Suppressor macrophage treated with lipopolysaccharide for 4 hours (primary cell): ENCODE data around the gene FLNC.

Experiments
- DNase-seq: peaks from one replicate; pipeline ENCODE4 v3.0.0-alpha.2; 2020

FLNC gene

DNA sequence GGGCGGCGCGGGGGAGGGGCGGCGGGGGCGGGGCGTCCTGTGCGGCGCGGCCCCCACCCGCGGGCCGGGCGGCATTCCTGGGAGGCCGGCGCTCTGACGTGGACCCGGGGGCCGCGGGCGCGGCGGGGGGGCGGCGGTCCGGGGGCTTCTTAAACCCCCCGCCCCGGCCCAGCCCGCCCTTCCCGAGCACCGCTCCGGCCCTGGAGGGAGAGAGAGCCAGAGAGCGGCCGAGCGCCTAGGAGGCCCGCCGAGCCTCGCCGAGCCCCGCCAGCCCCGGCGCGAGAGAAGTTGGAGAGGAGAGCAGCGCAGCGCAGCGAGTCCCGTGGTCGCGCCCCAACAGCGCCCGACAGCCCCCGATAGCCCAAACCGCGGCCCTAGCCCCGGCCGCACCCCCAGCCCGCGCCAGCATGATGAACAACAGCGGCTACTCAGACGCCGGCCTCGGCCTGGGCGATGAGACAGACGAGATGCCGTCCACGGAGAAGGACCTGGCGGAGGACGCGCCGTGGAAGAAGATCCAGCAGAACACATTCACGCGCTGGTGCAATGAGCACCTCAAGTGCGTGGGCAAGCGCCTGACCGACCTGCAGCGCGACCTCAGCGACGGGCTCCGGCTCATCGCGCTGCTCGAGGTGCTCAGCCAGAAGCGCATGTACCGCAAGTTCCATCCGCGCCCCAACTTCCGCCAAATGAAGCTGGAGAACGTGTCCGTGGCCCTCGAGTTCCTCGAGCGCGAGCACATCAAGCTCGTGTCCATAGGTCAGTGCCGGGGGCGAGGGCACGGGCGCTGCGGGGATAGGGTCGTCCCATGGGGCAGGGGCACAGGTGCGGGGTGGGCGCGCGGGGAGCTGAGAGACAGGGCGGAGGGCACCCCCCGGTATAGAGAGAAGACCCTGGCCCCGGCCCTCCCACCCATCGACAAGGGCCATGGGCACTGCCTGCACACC lies at the start of gene FLNC:
FLNC (plus strand) TSS at position 176 of the 947 bp plus-strand sequence; CDS start at position 408, 232 bp downstream.
- DNase-seq, result peak; percentile 27

DNA sequence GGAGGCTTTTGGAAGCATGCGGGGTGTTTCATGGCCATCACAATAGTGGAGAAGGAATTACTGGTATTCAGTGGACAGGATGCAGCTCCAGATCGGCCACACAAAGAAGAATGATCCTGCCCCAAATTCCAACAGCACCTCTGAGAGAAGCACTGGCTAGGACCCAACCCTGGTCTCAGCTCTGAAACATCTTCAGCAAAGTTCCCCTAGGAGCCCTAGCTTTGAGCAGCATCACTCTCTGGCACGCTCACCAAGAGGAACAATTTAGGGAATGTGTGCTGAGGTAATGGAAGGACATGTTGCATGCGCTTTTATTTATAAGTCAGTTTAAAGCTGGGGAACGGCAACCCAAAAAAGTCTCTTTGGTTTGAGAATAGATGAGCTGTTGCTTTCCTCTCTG lies 49.1 kb upstream of the FLNC start:
- DNase-seq, result no peak

GRCh38 chr7:128781851-128782250 lies 48.4 kb upstream of the FLNC start:
- DNase-seq, result no peak

DNA sequence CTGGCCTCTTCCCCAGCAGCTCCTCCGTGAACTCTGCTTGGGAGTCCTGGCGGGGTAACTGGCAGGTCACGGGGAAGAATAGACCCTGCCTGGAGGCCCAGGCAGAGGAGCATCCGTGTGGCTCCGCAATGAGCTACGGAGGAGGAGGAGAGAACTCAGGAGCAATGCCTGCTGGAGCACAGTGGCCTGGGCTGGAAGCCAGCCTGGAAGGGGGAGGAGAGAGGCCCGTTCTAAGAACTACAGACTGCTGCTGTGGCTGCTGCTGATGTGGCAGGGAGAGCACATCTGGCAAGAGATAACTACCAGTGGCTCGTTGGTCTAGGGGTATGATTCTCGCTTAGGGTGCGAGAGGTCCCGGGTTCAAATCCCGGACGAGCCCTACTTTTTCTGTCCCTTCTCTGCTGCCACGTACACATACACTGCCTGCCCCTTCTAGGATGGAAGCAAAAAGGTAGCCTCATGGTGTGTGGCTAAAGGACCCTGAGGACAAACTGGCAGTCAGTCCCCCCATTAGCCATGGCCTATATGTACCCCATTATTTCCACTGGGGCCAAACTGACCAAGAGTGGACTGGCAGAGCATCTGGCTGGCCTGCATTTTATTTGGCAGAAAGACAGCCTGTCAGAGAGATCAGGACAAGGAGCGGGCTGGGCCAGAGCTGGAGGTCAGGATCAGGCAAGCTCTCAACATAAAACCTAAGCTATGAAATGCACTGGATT lies 46.9 kb upstream of the FLNC start:
- peak; percentile 9 for DNase-seq

- peak; percentile 15 for DNase-seq
These were observed 44.5 kb upstream of the FLNC start for GRCh38 chr7:128785738-128786137.

DNA sequence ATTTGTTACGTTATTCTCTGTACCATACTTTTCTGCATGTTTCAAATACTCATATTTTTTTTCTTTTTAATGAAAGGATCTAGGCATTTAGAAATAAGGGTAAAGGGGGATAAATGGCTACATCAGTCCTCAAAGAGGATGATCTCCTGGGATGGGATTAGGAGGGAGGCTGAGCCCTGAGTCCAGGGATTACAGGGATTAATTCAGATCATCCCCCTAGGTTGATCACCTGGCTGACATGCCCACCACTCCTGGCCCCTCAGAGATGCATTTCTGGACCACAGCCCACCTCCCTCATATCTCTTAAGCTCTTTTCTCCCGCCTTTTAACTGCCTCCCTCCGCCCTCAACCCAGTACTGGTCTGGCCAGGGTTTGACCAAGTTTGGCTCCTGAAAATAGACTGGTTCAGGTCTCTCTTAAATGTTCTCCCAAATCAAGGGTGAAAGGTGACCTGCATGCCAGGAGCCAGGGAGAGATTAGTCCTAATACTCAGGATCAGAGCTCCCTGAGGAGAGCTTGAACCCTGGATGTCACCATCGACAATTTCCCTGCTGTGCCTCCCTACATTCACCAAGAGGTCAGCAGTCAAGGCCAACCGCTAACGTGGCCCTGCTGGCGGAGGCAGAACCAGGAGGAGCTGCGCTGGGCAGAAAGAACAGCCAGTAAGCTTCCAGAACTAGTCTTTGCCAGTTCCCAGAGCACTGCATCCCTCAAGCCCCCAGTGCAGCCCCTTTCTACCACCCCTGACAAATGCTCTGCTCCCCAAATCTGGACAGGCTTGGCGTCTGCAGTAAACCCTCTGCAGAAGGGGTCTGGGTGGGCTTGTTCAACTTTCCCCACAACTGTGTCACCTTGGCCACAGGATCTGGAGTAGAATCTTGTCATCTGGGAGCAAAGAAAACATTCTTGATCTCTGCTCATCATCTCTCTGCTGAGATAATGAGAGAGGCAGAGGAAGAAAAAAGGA lies 41.5 kb upstream of the FLNC start:
- DNase-seq, result no peak

GRCh38 chr7:128790315-128791041 lies 39.7 kb upstream of the FLNC start:
- DNase-seq, result no peak

DNA sequence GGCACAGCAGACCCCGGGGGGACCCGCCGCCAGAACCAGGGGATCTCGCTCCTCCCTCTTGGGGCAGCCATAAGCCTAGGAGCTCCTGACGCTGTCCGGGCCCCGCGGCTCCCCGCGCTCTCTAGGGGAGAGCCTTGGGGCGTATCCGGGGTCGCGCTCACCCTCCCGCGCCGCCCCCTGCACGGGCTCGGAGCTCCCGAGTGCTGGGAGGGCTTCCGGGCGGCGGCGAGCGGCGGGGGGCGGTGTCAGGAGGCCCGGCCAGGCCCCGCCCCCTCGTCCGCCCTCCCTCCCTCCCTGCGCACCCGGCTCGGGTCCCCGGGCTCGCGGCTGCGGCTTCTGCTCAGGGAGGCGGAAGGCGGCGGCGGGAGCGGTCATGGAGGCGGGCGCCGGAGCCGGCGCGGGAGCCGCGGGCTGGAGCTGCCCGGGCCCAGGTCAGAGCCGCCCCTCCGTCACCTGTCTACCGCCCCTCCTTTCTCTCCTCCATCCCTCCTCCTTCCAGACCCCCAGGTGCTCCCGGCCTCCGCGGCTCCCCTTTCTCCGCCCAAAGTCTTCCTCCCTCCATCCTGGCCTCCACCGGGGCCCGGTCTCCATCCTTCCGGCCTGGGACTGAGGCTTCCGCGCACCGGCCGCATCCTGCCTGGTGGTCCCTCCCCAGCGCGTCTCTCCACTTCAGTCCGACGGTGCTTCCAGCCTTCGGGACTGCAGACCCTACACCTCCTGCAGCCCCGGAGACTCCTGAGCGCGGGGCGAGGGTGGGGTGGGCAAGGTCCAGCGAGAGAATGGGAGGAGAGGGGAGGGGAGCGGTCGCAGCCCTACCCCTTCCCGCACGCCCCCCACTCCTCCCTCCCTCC lies 38.9 kb upstream of the FLNC start, which contains the start of gene CCDC136:
CCDC136 (plus strand) TSS at position 848 of the 851 bp plus-strand sequence. CDS start 444 bp downstream, outside the sequence.
- DNase-seq, result peak; percentile 70

GRCh38 chr7:128791972-128792327 lies 38.3 kb upstream of the FLNC start:
- no peak for DNase-seq

DNA sequence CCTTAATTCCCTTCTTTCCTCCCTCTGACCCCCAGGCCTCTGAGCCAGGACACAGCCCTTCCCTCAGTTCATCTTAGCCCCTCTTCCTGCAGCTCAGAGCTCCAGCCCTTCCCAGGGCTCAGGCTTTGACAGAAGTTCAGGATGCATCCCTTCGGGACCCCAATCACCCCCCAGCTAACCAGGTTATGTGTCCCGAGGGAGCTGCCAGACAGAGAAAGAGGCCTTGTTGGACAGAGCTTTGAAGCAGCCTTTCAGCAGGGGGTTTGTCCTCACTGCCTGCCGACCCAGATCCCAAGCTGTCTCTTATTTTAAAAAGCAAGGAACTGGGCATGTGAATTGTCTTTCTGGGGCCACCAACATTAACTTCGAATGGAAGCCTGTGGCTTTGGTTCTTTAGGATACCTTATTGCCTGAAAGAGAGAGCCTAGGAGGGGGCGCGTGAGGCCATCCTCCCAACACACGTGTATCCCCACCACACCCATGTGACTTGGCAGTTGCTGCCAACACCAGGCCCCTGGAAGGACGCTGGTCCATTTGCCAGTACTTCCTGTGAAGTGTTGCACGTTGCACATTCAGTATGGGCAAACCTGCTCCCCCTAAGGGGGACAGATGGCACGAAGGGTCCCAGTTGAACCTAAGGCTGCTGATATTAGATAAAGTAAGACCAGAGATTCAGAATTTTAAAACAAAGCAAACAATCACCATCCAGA lies 37.6 kb upstream of the FLNC start:
- DNase-seq, result no peak

- no peak for DNase-seq
These were observed 37.0 kb upstream of the FLNC start for GRCh38 chr7:128793181-128793547.

- no peak for DNase-seq
These were observed 36.2 kb upstream of the FLNC start for GRCh38 chr7:128794020-128794419.

DNA sequence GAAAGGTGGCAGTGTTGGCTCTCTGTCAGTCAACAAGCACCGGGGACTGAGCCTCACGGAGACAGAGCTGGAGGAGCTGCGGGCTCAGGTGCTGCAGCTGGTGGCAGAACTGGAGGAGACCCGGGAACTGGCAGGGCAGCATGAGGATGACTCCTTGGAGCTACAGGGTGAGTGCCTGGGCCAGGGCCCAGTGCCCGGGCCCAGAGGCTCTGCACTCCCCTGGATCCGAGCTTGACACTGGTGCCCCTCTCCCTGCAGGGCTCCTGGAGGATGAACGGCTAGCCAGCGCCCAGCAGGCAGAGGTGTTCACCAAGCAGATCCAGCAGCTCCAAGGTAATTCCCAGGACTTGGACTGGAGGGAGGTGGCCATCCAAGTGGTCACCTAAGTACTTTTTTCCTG lies 35.8 kb upstream of the FLNC start:
- DNase-seq, result no peak

DNA sequence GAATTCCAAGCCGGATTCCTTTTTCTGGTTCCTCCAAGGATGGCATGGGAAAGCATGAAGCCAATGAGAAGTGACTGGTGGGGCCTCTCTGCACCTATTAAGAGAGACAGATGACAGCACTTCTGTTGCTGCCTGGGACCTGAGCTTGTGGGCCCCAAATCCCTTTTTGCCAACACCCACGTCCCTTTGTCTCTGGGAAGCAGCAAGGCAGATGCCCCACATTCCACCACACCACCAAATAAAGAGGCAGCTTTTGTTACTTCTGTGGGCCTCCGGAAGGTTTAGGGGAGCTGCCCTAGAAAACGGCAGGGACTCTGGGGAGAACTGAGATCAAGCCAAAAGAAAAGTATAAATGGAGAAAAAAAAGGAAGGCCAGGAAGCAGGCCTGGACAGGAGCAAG lies 35.1 kb upstream of the FLNC start:
- DNase-seq, result no peak

DNA sequence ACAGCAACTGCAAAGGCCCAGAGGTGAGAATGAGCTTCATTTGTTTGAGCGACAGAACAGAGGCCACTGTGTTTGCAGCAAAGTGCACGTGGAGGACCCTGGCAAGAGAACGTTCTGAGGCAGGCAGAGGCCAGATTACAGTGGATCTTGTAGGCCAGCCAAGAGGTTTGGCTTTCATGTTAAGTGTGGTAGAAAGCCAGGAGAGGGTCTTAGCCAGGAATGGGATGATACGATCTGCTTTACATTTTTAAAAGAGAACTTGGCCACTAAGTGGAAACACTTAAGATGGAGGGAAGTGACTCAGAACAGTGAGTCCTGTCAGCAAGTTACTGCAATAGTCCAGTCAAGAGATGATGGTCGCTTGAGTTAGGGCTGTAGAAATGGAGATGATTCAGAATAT lies 33.9 kb upstream of the FLNC start:
- peak; percentile 27 for DNase-seq

DNA sequence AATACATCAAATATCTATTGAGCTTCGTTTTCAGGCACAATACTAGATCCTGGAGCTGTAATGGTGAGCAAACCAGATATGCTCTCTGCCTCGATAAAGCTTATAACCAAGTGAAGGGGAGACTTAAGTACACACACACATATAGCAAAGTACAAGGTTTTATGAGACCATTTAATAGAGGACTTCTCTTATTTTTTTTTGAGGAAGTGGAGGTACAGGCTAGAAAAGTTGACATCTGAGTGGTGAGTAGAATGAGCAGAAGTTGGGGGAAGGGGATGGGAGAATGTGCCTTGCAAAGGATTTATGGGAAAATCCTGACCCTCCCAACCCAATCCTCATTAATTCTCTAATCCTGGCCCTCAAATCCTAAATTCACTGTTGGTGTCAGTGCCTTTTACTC lies 30.8 kb upstream of the FLNC start:
- peak; percentile 18 for DNase-seq

DNA sequence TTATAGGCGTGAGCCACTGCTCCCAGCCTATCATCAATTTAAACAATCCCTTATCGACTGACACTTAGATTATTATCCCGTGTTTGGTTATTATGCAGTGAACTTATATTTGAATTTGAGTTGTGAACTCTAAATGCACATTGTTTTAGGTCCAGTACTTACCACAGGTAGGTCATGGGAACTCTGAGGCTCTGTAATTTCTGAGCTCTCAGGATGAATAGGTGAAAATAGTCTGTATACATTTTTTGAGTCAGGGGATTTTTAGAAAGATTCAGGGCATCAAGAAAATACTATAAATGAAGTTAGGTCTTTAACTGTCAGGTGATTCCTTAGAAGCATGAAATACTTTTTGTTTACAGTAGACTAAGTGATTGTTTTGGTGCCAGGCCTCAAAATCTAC lies 29.6 kb upstream of the FLNC start:
- no peak for DNase-seq

- DNase-seq, result no peak
These were observed 29.2 kb upstream of the FLNC start for GRCh38 chr7:128801003-128801402.

DNA sequence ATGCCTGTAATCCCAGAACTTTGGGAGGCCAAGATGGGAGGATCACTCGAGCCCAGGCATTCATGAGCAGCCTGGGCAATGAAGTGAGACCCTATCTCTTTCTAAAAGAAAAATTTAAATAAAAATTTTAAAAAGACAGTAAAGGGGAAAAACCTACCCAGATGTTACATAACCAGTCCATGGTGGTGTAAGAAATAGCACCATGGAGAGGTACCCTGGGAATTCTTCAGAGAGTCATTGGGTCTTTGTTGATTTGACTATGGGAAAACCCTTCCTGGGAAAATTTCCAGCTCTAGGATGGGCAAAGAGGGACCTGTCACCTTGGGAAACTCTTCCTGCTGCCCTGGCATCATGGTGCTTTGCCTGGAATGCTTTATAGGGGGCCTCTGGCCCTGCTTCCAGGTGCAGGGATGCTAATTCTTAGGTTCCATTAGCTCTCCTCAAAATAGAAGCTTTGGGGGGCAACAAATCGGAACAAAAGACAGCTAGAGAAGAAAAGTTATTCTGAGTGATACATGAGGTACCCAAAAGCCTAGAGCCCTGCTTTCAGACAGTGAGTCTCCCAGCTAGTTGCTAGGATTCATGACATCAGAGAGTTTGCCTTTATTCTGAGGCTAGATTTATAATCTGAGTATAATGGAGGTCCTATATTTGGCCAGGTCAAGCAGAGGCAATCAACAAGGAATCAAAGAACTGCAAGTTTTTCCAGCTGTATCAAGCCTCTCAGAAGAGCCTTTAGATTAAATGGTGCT lies 28.4 kb upstream of the FLNC start:
- DNase-seq, result no peak

- DNase-seq, result no peak
These were observed 25.7 kb upstream of the FLNC start for GRCh38 chr7:128804484-128804883.
